CD4-positive, alpha-beta T cell treated with Interleukin-6 for 4 hours (primary cell): ENCODE results near the gene SYTL4.

Source experiments
- DNase-seq: peaks from one replicate; pipeline ENCODE4 v3.0.0-alpha.2; 2020; ENCODE audit warnings: mixed read lengths

The SYTL4 gene

GRCh38 chrX:100647095-100647494 is 84.8 kb downstream of the SYTL4 start:
- DNase-seq, result no peak

- no peak for DNase-seq
Measured at GRCh38 chrX:100645106-100645505, 86.8 kb downstream of the SYTL4 start.

GRCh38 chrX:100643956-100644860 is 87.7 kb downstream of the SYTL4 start, which contains the start of gene SRPX2:
Gene SRPX2, plus strand, starts transcription at chrX:100644199. Its CDS starts 2,124 bp downstream, at chrX:100646323.
- DNase-seq, result no peak

GRCh38 chrX:100643212-100643611 is 88.7 kb downstream of the SYTL4 start:
- DNase-seq, result no peak

- no peak for DNase-seq
Measured at GRCh38 chrX:100642290-100642689, 89.6 kb downstream of the SYTL4 start.

GRCh38 chrX:100636321-100636991 is 95.5 kb downstream of the SYTL4 start, which contains the start of gene TSPAN6:
Gene TSPAN6, minus strand, starts transcription at chrX:100636806. Its CDS starts 112 bp downstream, at chrX:100636694.
- peak; percentile 82 for DNase-seq

- peak; percentile 5 for DNase-seq
Measured at GRCh38 chrX:100635989-100636320, 96.0 kb downstream of the SYTL4 start.

GRCh38 chrX:100635040-100635439 is 96.9 kb downstream of the SYTL4 start:
- no peak for DNase-seq

GRCh38 chrX:100625985-100626491 is 105.9 kb downstream of the SYTL4 start:
- DNase-seq, result no peak
